ENCODE measurements around the gene LTO1.

- TF ChIP-seq POLR2A (IDR thresholded peaks at IDR 0.05; ENCODE audit: low read length) (no peak), GATA1 (IDR thresholded peaks at IDR 0.05; ENCODE audit: low read depth, low read length) (no peak)
Observed at GRCh38 chr11:69694781-69695180, 19.6 kb upstream of the LTO1 start.

All from erythroblast (primary cell).